ENCODE data around the gene SSRP1.

Gene SSRP1, protein sequence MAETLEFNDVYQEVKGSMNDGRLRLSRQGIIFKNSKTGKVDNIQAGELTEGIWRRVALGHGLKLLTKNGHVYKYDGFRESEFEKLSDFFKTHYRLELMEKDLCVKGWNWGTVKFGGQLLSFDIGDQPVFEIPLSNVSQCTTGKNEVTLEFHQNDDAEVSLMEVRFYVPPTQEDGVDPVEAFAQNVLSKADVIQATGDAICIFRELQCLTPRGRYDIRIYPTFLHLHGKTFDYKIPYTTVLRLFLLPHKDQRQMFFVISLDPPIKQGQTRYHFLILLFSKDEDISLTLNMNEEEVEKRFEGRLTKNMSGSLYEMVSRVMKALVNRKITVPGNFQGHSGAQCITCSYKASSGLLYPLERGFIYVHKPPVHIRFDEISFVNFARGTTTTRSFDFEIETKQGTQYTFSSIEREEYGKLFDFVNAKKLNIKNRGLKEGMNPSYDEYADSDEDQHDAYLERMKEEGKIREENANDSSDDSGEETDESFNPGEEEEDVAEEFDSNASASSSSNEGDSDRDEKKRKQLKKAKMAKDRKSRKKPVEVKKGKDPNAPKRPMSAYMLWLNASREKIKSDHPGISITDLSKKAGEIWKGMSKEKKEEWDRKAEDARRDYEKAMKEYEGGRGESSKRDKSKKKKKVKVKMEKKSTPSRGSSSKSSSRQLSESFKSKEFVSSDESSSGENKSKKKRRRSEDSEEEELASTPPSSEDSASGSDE

DNA sequence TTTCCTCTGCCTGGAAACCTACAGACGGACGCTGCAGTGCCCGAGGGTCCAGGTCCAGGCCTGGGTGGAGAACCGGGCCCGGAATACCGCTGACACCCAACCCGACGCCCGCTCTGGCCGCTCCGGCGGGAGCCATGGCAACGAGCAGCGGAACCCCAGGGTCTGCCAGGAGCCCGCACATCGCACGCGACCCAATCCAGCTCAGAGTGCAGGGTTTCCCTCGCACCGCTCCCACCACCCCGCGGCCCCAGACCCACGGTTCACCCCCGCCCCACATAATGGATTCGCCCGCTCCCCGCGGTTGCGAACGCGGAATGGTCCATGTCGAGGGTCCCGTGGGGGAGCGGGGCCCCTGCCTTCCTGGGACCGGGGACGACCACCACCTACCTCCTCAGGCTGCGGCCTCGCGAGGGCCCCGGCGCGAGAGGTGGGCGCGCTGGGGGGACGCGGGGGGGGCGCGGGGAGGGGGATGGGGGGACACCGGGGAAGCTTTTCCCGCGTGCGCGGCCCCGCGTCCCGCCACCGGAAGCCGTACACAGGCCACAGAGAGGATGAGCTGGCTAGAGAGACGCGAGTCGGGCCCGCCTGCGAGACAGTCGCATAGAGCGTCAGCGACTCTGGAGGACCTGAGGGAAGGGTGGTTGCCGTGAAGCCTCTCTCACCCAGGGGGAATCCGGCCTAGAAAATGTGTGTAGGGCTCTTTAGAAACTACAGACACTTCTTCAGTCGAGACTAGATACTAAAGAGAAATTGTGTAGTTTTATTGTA, at the start of gene SSRP1:
Gene SSRP1 (minus strand): TSS at position 550 of the 768 bp plus-strand sequence. CDS start 771 bp downstream, outside the sequence.
- peak; percentile 85 for DNase-seq (ENCODE audit: extremely low read depth, insufficient read length)
- TF ChIP-seq, protein P1, sequence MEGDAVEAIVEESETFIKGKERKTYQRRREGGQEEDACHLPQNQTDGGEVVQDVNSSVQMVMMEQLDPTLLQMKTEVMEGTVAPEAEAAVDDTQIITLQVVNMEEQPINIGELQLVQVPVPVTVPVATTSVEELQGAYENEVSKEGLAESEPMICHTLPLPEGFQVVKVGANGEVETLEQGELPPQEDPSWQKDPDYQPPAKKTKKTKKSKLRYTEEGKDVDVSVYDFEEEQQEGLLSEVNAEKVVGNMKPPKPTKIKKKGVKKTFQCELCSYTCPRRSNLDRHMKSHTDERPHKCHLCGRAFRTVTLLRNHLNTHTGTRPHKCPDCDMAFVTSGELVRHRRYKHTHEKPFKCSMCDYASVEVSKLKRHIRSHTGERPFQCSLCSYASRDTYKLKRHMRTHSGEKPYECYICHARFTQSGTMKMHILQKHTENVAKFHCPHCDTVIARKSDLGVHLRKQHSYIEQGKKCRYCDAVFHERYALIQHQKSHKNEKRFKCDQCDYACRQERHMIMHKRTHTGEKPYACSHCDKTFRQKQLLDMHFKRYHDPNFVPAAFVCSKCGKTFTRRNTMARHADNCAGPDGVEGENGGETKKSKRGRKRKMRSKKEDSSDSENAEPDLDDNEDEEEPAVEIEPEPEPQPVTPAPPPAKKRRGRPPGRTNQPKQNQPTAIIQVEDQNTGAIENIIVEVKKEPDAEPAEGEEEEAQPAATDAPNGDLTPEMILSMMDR (IDR thresholded peaks at IDR 0.05; ENCODE audit: insufficient read depth, low read length, poor library complexity, severe bottlenecking), result peak; percentile 17
- H3K36me3 ChIP-seq (ENCODE audit: control insufficient read depth, insufficient read depth, low read length), result peaks cover 16% of the 10 kb centered on the region
- peak within 1 kb of the TSS; percentile 79 for H3K4me3 ChIP-seq (replicated peaks; ENCODE audit: low read depth, low read length)
- no peaks in the 10 kb centered on the region for H3K27me3 ChIP-seq (replicated peaks; ENCODE audit: control insufficient read depth, insufficient read depth, low read length)

DNA sequence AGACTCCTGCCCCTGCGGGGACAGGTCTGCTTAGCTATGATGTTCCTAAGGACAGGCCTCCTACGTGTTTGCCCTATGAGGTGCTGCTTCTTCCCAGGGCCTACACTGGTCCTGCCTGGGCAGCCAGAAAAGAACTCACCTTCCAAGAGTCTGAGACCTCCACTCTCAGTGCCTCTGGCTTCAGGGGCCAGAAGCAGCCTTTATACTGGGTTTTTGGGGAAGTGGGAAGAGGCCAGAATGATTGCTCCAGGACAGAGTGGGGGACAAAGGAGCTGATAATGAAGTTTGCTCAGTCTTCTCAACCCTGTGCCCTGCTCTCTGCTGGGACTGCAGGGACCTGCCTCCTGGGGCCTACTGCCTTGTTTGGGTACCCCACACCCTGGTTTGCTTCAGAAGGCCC, 45.3 kb upstream of the SSRP1 start, which contains the start of gene PRG3:
Gene PRG3 (minus strand): TSS at position 176 of the 400 bp plus-strand sequence. CDS start 442 bp downstream, outside the sequence.
- DNase-seq (ENCODE audit: extremely low read depth, insufficient read length), result no peak
- Histone ChIP-seq H3K36me3 (ENCODE audit: control insufficient read depth, insufficient read depth, low read length) (no peaks in the 10 kb centered on the region), H3K4me3 (replicated peaks; ENCODE audit: low read depth, low read length) (no peak within 1 kb of the TSS), H3K27me3 (replicated peaks; ENCODE audit: control insufficient read depth, insufficient read depth, low read length) (no peaks in the 10 kb centered on the region)
- TF ChIP-seq, protein P1 (IDR thresholded peaks at IDR 0.05; ENCODE audit: insufficient read depth, low read length, poor library complexity, severe bottlenecking), result no peak

DNA sequence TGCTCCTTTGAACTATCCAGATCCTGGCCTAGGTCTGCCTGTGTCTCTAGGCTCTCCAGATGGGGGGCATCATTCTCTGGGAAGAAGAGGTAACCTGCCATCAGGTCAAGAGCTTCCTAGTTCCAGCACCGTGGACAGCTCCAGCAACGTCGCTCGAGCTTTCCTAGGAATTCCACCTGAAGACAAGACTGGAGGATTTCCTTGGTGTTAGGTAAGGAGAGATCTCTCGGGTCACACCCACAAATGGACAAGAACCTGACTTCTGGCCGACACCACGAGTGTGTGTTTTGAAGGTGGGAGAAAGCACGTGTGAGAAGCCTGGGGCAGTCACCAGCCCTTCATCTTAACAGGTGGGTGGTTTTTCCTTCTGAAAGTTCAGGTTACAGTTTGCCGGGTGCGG, 44.0 kb upstream of the SSRP1 start:
- H3K36me3 ChIP-seq (ENCODE audit: control insufficient read depth, insufficient read depth, low read length), result no peaks in the 10 kb centered on the region
- no peaks in the 10 kb centered on the region for H3K27me3 ChIP-seq (replicated peaks; ENCODE audit: control insufficient read depth, insufficient read depth, low read length)
- DNase-seq (ENCODE audit: extremely low read depth, insufficient read length), result no peak
- H3K4me3 ChIP-seq (replicated peaks; ENCODE audit: low read depth, low read length), result no peak overlapping the region
- TF ChIP-seq, protein P1 (IDR thresholded peaks at IDR 0.05; ENCODE audit: insufficient read depth, low read length, poor library complexity, severe bottlenecking), result no peak

DNA sequence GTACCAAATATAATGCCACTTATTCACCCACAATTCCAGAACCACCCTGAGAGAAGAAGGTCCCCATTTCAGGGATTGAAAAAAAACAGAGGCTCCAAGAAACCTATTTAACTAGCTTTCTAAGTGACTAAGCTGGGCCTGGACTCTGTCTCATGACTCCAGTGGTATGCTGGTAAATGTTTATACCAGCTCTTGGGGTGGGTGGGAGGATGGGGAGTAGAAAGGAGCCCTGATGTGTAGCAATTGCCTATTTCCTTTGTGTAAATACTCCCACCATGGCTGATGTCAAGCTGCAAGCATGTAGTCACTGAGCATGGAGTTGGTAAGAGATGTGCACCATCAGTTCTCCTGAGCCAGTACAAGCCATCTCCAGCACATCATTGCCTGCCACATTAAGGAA, 42.5 kb upstream of the SSRP1 start:
- DNase-seq (ENCODE audit: extremely low read depth, insufficient read length), result no peak
- TF ChIP-seq, protein P1 (IDR thresholded peaks at IDR 0.05; ENCODE audit: insufficient read depth, low read length, poor library complexity, severe bottlenecking), result no peak
- Histone ChIP-seq H3K4me3 (replicated peaks; ENCODE audit: low read depth, low read length) (no peak overlapping the region), H3K27me3 (replicated peaks; ENCODE audit: control insufficient read depth, insufficient read depth, low read length) (no peaks in the 10 kb centered on the region), H3K36me3 (ENCODE audit: control insufficient read depth, insufficient read depth, low read length) (no peaks in the 10 kb centered on the region)

DNA sequence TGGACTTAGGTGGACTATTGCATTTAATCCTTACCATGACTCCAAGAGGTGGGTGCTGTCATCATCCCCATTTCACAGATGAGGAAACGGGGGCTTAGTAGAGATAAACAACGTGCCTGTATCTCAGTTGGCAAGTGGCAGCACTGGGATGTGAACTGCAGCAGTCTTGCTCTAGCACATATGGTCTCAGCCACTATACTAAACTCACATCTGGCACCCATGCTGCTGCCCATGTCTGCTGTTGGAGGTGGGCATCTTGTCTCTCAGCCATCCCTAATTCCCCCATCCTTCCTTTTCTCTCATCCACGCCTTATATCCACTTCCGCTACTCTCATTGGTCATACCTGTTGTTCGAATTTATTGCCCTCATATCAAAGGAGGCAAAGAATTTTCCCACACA, 41.4 kb upstream of the SSRP1 start:
- TF ChIP-seq, protein P1 (IDR thresholded peaks at IDR 0.05; ENCODE audit: insufficient read depth, low read length, poor library complexity, severe bottlenecking), result no peak
- no peak for DNase-seq (ENCODE audit: extremely low read depth, insufficient read length)
- H3K36me3 ChIP-seq (ENCODE audit: control insufficient read depth, insufficient read depth, low read length), result no peaks in the 10 kb centered on the region
- H3K4me3 ChIP-seq (replicated peaks; ENCODE audit: low read depth, low read length), result no peak overlapping the region
- no peaks in the 10 kb centered on the region for H3K27me3 ChIP-seq (replicated peaks; ENCODE audit: control insufficient read depth, insufficient read depth, low read length)
